Measurements from ENCODE around the gene RNF215. TPM values are rescaled to one million over a fixed set of nuclear protein-coding genes. Genes with fewer than 3 reads are reported as not detected.
A peak's percentile ranks its signal among the peaks of the same experiment; 100 is the strongest.

The RNF215 gene
- total and polyA plus RNA-seq, 2 of the 13 experiments (the other 11 are each of a cell fraction or from before 2014, with no cell fraction given): 5.3 to 6.1 TPM

GRCh38 chr22:30423301-30423958 lies 36.2 kb upstream of the RNF215 start (continued):
- TF ChIP-seq, protein P1, sequence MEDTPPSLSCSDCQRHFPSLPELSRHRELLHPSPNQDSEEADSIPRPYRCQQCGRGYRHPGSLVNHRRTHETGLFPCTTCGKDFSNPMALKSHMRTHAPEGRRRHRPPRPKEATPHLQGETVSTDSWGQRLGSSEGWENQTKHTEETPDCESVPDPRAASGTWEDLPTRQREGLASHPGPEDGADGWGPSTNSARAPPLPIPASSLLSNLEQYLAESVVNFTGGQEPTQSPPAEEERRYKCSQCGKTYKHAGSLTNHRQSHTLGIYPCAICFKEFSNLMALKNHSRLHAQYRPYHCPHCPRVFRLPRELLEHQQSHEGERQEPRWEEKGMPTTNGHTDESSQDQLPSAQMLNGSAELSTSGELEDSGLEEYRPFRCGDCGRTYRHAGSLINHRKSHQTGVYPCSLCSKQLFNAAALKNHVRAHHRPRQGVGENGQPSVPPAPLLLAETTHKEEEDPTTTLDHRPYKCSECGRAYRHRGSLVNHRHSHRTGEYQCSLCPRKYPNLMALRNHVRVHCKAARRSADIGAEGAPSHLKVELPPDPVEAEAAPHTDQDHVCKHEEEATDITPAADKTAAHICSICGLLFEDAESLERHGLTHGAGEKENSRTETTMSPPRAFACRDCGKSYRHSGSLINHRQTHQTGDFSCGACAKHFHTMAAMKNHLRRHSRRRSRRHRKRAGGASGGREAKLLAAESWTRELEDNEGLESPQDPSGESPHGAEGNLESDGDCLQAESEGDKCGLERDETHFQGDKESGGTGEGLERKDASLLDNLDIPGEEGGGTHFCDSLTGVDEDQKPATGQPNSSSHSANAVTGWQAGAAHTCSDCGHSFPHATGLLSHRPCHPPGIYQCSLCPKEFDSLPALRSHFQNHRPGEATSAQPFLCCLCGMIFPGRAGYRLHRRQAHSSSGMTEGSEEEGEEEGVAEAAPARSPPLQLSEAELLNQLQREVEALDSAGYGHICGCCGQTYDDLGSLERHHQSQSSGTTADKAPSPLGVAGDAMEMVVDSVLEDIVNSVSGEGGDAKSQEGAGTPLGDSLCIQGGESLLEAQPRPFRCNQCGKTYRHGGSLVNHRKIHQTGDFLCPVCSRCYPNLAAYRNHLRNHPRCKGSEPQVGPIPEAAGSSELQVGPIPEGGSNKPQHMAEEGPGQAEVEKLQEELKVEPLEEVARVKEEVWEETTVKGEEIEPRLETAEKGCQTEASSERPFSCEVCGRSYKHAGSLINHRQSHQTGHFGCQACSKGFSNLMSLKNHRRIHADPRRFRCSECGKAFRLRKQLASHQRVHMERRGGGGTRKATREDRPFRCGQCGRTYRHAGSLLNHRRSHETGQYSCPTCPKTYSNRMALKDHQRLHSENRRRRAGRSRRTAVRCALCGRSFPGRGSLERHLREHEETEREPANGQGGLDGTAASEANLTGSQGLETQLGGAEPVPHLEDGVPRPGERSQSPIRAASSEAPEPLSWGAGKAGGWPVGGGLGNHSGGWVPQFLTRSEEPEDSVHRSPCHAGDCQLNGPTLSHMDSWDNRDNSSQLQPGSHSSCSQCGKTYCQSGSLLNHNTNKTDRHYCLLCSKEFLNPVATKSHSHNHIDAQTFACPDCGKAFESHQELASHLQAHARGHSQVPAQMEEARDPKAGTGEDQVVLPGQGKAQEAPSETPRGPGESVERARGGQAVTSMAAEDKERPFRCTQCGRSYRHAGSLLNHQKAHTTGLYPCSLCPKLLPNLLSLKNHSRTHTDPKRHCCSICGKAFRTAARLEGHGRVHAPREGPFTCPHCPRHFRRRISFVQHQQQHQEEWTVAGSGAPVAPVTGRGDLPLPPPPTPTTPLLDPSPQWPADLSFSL (CRISPR knock-in tag; IDR thresholded peaks at IDR 0.05): no peak
- TF ChIP-seq GFI1 (CRISPR knock-in tag; IDR thresholded peaks at IDR 0.05; ENCODE audit: borderline replicate concordance): peak; percentile 38; the same call in 1 of the 2 replicates
- TF ChIP-seq, protein P2, sequence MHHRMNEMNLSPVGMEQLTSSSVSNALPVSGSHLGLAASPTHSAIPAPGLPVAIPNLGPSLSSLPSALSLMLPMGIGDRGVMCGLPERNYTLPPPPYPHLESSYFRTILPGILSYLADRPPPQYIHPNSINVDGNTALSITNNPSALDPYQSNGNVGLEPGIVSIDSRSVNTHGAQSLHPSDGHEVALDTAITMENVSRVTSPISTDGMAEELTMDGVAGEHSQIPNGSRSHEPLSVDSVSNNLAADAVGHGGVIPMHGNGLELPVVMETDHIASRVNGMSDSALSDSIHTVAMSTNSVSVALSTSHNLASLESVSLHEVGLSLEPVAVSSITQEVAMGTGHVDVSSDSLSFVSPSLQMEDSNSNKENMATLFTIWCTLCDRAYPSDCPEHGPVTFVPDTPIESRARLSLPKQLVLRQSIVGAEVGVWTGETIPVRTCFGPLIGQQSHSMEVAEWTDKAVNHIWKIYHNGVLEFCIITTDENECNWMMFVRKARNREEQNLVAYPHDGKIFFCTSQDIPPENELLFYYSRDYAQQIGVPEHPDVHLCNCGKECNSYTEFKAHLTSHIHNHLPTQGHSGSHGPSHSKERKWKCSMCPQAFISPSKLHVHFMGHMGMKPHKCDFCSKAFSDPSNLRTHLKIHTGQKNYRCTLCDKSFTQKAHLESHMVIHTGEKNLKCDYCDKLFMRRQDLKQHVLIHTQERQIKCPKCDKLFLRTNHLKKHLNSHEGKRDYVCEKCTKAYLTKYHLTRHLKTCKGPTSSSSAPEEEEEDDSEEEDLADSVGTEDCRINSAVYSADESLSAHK (CRISPR knock-in tag; IDR thresholded peaks at IDR 0.05; ENCODE audit: borderline replicate concordance): no peak
- TF ChIP-seq GABPA (IDR thresholded peaks at IDR 0.05; ENCODE audit: low read depth, low read length): no peak
- TF ChIP-seq GABPA (CRISPR knock-in tag; IDR thresholded peaks at IDR 0.05; ENCODE audit: low read depth): peak; percentile 70
- TF ChIP-seq ZKSCAN8 (CRISPR knock-in tag; IDR thresholded peaks at IDR 0.05; ENCODE audit: borderline replicate concordance): no peak
- TF ChIP-seq SNAPC4 (CRISPR knock-in tag; IDR thresholded peaks at IDR 0.05): no peak
- no peak for TF ChIP-seq ZMAT5 (CRISPR knock-in tag; IDR thresholded peaks at IDR 0.05; ENCODE audit: borderline replicate concordance, low read depth)
- no peak for TF ChIP-seq SP4 (CRISPR knock-in tag; IDR thresholded peaks at IDR 0.05)
- no peak for TF ChIP-seq ZSCAN9 (CRISPR knock-in tag; IDR thresholded peaks at IDR 0.05; ENCODE audit: borderline replicate concordance)
